ENCODE results near the gene DOCK2. TPM values are rescaled to one million over a fixed set of nuclear protein-coding genes. Genes with fewer than 3 reads are reported as not detected.

DOCK2 gene
- total and polyA plus RNA-seq, 9 of the 15 experiments (the other 6 are each of a cell fraction or from before 2014, with no cell fraction given) = 4.5 to 42.6 (median 20.5) TPM

- Histone ChIP-seq H3K9ac (ENCODE audit: insufficient read depth in 1 of 2, low read depth in 2 of 2, low read length in 2 of 2) (no peak overlapping the region), H3K36me3 (ENCODE audit: control insufficient read depth, insufficient read depth, low read length) (no peaks in the 10 kb centered on the region), H3K79me2 (ENCODE audit: control insufficient read depth, insufficient read depth, low read length) (no peaks in the 10 kb centered on the region), H3K27me3 (ENCODE audit: control insufficient read depth in 2 of 2, insufficient read depth in 2 of 2, low read length in 2 of 2) (peaks cover 0 to 4% of the 10 kb centered on the region in 2 experiments; a peak in 1 of 5 replicates), H4K20me1 (replicated peaks; ENCODE audit: control insufficient read depth, insufficient read depth, low read length) (no peaks in the 10 kb centered on the region), H2AFZ (ENCODE audit: low read depth, low read length) (no peak overlapping the region), H3K9me1 (ENCODE audit: control insufficient read depth, insufficient read depth, low read length) (no peaks in the 10 kb centered on the region), H3K9me3 (replicated peaks; ENCODE audit: control insufficient read depth, insufficient read depth, low read depth, low read length) (no peaks in the 10 kb centered on the region), H3K27ac (ENCODE audit: extremely low read depth, low read depth, low read length) (no peak overlapping the region), H3K4me1 (replicated peaks in 1 of 2; ENCODE audit: control insufficient read depth in 2 of 2, insufficient read depth in 2 of 2, low read length in 2 of 2) (no peaks in the 10 kb centered on the region), H3K4me2 (ENCODE audit: insufficient read depth, low read length) (no peak overlapping the region), H3K4me3 (no peak overlapping the region)
- no peak for TF ChIP-seq SREBF1 (IDR thresholded peaks at IDR 0.05; ENCODE audit: borderline replicate concordance, low read depth, low read length)
- no peak for TF ChIP-seq NR3C1 (CRISPR knock-in tag; IDR thresholded peaks at IDR 0.05)
- no peak for TF ChIP-seq ZBTB40 (IDR thresholded peaks at IDR 0.05)
- TF ChIP-seq ZBTB40 (CRISPR knock-in tag; IDR thresholded peaks at IDR 0.05) = no peak
- no peak for TF ChIP-seq ZNF583 (CRISPR knock-in tag; IDR thresholded peaks at IDR 0.05)
- no peak for FAIRE-seq
- in situ Hi-C loops (cut with MboI) (no loop called here), intact Hi-C loops (cut with micrococcal nuclease) (no loop called here)
- WGBS (ENCODE audit: insufficient coverage, low coverage, missing lambda C conversion rate) = 4% methylated on average over 2 of the region's 2 CpGs
- CTCF ChIA-PET (ENCODE audit: low intra/inter-chr PET ratio) = no interaction called here
- no peak for ATAC-seq
- POLR2A ChIA-PET = no interaction called here
- no peak for DNase-seq (ENCODE audit: extremely low read depth in 1 of 4, low spot score in 3 of 4)
- no TSS peak for BruUV-seq (replicated peaks)
Measured at GRCh38 chr5:169913479-169913878, 276.4 kb downstream of the DOCK2 start.

Measured in K562 (cell line).